ENCODE data around the gene C16orf90. TPM values are rescaled to one million over a fixed set of nuclear protein-coding genes. Genes with fewer than 3 reads are reported as not detected.

Gene C16orf90
- polyA plus RNA-seq, 1 experiment: not detected

DNA sequence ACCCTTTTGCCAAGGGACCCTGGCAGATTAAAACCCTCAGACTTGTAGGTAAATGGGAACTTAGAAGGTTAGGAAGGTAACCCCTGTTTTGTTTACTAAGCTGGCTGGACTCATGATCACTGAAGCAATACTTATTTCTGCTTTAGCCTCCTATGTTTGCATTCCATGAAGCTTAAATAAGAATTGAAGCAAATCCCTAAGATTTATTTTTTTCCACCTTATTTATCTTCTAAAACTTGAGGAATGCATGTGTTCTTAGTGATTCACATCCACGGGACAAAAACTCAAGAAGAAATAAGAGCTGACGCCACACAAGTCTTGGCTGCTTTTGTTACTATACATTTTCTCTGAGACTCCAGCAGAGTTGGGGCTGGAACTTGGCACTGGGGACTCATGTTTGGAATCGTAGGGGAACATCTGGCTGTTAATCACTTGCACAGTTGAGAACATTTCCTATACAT, 41.0 kb upstream of the C16orf90 start:
- TF ChIP-seq, protein P1, sequence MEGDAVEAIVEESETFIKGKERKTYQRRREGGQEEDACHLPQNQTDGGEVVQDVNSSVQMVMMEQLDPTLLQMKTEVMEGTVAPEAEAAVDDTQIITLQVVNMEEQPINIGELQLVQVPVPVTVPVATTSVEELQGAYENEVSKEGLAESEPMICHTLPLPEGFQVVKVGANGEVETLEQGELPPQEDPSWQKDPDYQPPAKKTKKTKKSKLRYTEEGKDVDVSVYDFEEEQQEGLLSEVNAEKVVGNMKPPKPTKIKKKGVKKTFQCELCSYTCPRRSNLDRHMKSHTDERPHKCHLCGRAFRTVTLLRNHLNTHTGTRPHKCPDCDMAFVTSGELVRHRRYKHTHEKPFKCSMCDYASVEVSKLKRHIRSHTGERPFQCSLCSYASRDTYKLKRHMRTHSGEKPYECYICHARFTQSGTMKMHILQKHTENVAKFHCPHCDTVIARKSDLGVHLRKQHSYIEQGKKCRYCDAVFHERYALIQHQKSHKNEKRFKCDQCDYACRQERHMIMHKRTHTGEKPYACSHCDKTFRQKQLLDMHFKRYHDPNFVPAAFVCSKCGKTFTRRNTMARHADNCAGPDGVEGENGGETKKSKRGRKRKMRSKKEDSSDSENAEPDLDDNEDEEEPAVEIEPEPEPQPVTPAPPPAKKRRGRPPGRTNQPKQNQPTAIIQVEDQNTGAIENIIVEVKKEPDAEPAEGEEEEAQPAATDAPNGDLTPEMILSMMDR (IDR thresholded peaks at IDR 0.05; ENCODE audit: low read depth, low read length): no peak
- ChIA-PET CTCF (interaction anchor here (0.7 to 0.8 kb wide), 2 partner anchors 152 to 154 kb away, joined by 3 read pairs; no protein-coding TSS in a partner anchor), POLR2A (interaction anchor here (0.7 to 0.8 kb wide), 3 partner anchors 22 to 109 kb away, joined by 3 to 5 read pairs (median 5); no protein-coding TSS in a partner anchor)
- DNase-seq (ENCODE audit: low read depth, low spot score): peak; percentile 86
- H3K27me3 ChIP-seq (ENCODE audit: control insufficient read depth, insufficient read depth, low read length): no peaks in the 10 kb centered on the region
- no peaks in the 10 kb centered on the region for H3K9me3 ChIP-seq (ENCODE audit: control insufficient read depth, insufficient read depth, low read length)
- peak overlapping the region; percentile 99 for H3K27ac ChIP-seq (ENCODE audit: low read depth, low read length)
- H3K4me3 ChIP-seq (ENCODE audit: low read depth, low read length): no peak overlapping the region

DNA sequence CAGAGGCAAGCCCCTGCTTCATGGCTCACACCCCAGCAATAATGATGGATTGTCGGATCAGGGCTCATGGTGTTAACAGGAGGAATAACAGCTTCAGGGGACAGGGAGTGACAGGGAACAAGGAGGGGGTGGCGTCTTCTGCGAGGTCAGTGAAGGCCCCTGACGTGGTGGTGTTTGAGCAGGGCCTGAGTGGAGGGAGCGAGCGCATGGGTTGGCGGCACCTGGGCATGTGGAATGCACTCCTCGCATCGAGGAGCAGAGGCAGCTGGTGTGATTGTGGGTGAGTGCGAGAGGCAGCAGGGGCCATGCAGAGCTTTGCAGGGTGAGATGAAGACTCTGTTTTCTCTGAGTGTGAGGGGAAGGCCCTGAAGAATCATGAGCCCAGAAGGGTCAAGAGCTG, 38.8 kb upstream of the C16orf90 start:
- Histone ChIP-seq H3K27me3 (ENCODE audit: control insufficient read depth, insufficient read depth, low read length) (no peaks in the 10 kb centered on the region), H3K27ac (ENCODE audit: low read depth, low read length) (no peak overlapping the region), H3K9me3 (ENCODE audit: control insufficient read depth, insufficient read depth, low read length) (no peaks in the 10 kb centered on the region), H3K4me3 (ENCODE audit: low read depth, low read length) (no peak overlapping the region)
- ChIA-PET CTCF (no interaction called here), POLR2A (no interaction called here)
- no peak for DNase-seq (ENCODE audit: low read depth, low spot score)
- TF ChIP-seq, protein P1 (IDR thresholded peaks at IDR 0.05; ENCODE audit: low read depth, low read length): no peak

DNA sequence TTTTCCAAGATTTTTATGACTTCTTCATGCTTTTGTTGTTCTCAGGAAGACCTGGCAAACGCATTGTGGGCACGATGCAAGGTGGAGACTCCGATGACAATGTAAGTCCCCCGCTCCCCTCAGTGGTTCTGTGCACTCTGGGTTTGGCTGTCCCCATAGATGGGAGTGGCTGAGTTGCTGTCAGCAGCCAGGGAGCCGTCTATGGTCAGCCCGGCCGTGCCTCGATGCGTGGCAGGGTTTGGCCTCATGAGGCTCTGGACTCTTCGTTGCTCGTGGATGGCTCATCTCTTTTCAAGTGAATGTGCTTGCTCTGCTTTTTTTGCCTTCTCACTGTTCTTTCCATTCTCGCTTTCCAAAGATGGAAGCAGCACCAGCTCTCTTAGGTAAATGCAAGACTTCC, 37.5 kb upstream of the C16orf90 start:
- POLR2A ChIA-PET: no interaction called here
- H3K27ac ChIP-seq (ENCODE audit: low read depth, low read length): no peak overlapping the region
- no peaks in the 10 kb centered on the region for H3K27me3 ChIP-seq (ENCODE audit: control insufficient read depth, insufficient read depth, low read length)
- H3K9me3 ChIP-seq (ENCODE audit: control insufficient read depth, insufficient read depth, low read length): no peaks in the 10 kb centered on the region
- TF ChIP-seq, protein P1 (IDR thresholded peaks at IDR 0.05; ENCODE audit: low read depth, low read length): no peak
- CTCF ChIA-PET: no interaction called here
- no peak overlapping the region for H3K4me3 ChIP-seq (ENCODE audit: low read depth, low read length)
- no peak for DNase-seq (ENCODE audit: low read depth, low spot score)

DNA sequence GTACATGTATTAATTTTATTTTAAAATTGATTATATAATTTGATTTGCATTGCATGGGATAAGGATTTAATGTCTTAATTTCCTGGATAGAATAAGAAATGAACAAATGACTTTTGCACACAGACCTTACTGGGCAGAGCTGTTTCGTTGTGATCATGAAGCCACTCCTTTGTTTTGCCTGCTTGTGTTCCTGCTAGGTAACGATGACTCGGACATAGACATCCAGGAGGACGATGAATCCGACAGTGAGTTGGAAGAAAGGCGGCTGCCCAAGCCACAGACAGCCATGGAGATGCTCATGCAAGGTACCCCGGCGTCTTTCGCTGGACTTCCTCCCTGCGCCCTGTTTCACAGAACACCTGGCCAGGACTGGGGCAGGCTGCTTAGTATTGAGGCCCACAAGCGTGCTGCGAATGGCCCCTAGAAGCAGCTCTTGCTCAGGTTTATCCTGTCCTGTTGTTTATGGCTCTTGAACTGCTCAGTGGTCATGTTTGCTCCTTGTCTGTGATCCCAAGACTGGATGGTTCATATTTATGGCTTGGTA, 35.2 kb upstream of the C16orf90 start:
- Histone ChIP-seq H3K9me3 (ENCODE audit: control insufficient read depth, insufficient read depth, low read length) (no peaks in the 10 kb centered on the region), H3K27me3 (ENCODE audit: control insufficient read depth, insufficient read depth, low read length) (no peaks in the 10 kb centered on the region), H3K4me3 (ENCODE audit: low read depth, low read length) (no peak overlapping the region), H3K27ac (ENCODE audit: low read depth, low read length) (no peak overlapping the region)
- no peak for DNase-seq (ENCODE audit: low read depth, low spot score)
- POLR2A ChIA-PET: no interaction called here
- TF ChIP-seq, protein P1 (IDR thresholded peaks at IDR 0.05; ENCODE audit: low read depth, low read length): no peak
- CTCF ChIA-PET: no interaction called here

- H3K4me3 ChIP-seq (ENCODE audit: low read depth, low read length): no peak overlapping the region
- H3K27me3 ChIP-seq (ENCODE audit: control insufficient read depth, insufficient read depth, low read length): no peaks in the 10 kb centered on the region
- TF ChIP-seq, protein P1 (IDR thresholded peaks at IDR 0.05; ENCODE audit: low read depth, low read length): no peak
- no peak overlapping the region for H3K27ac ChIP-seq (ENCODE audit: low read depth, low read length)
- DNase-seq (ENCODE audit: low read depth, low spot score): no peak
- CTCF ChIA-PET: no interaction called here
- H3K9me3 ChIP-seq (ENCODE audit: control insufficient read depth, insufficient read depth, low read length): no peaks in the 10 kb centered on the region
- POLR2A ChIA-PET: no interaction called here
Measured at GRCh38 chr16:3529175-3529574, 33.9 kb upstream of the C16orf90 start.

All from AG04450 (cell line).